SU-DHL-6 (cell line): ENCODE data around the gene PKNOX2.

Experiments
- H2AFZ ChIP-seq: fragments of 200-600 bp; sonication (generic); 2 replicates; pipeline ENCODE4 v1.6.1; 2014; ENCODE audit warnings: low read depth, mild to moderate bottlenecking, moderate library complexity, mixed read lengths, antibody characterized with exemption, low read length; ENCODE audit not compliant: severe bottlenecking
- H3F3A ChIP-seq: fragments of 200-600 bp; shearing (Covaris generic); 2 replicates; pipeline ENCODE4 v1.6.0; 2016; ENCODE audit warnings: antibody characterized with exemption, mild to moderate bottlenecking; ENCODE audit not compliant: insufficient read depth
- H3K27ac ChIP-seq: fragments of 200-600 bp; sonication (generic); 2 replicates; pipeline ENCODE4 v1.5.1; 2016; ENCODE audit warnings: low read depth, mild to moderate bottlenecking, low read length, moderate library complexity, mixed read lengths
- H3K27me3 ChIP-seq: fragments of 200-600 bp; sonication (generic), shearing (Covaris generic); 2 replicates; pipeline ENCODE4 v1.6.0; 2014; ENCODE audit warnings: mild to moderate bottlenecking, low read length
- H3K36me3 ChIP-seq: fragments of 200-600 bp; sonication (generic); 2 replicates; pipeline ENCODE4 v1.6.1; 2014; ENCODE audit warnings: mild to moderate bottlenecking, low read length, mixed read lengths
- H3K4me2 ChIP-seq: fragments of 300-600, 200-600 bp; shearing (Covaris generic), sonication (generic); 2 replicates; pipeline ENCODE4 v1.6.0; 2014; ENCODE audit warnings: low read length, low read depth, mild to moderate bottlenecking; ENCODE audit not compliant: poor library complexity, severe bottlenecking
- H3K4me3 ChIP-seq: fragments of 200-600 bp; sonication (generic); 2 replicates; pipeline ENCODE4 v1.5.1; 2014; ENCODE audit warnings: antibody characterized with exemption, low read length, mild to moderate bottlenecking, mixed read lengths; ENCODE audit not compliant: insufficient read depth, poor library complexity, severe bottlenecking
- H3K79me2 ChIP-seq: fragments of 200-600 bp; sonication (generic); 2 replicates; pipeline ENCODE4 v1.6.1; 2014; ENCODE audit warnings: mild to moderate bottlenecking, low read length, moderate library complexity; ENCODE audit not compliant: insufficient read depth
- H3K9ac ChIP-seq: fragments of 200-600 bp; sonication (generic); 2 replicates; pipeline ENCODE4 v1.7.0; 2014; ENCODE audit warnings: mild to moderate bottlenecking, low read length
- H3K9me2 ChIP-seq: fragments of 200-600 bp; sonication (generic); replicated peaks from 2 replicates; pipeline ENCODE4 v1.6.1; 2014; ENCODE audit warnings: low read length; ENCODE audit not compliant: insufficient read depth
- H3K9me3 ChIP-seq: fragments of 200-600 bp; sonication (generic); 2 replicates; pipeline ENCODE4 v1.6.1; 2014; ENCODE audit warnings: low read length, mixed read lengths; ENCODE audit not compliant: insufficient read depth
- H4K20me1 ChIP-seq: fragments of 200-600 bp; sonication (generic); 2 replicates; pipeline ENCODE4 v1.6.1; 2014; ENCODE audit warnings: low read depth, mild to moderate bottlenecking, antibody characterized with exemption, low read length, moderate library complexity, mixed read lengths
- CTCF ChIP-seq: fragments of 200-600 bp; sonication (generic); IDR thresholded peaks from one replicate; pipeline ENCODE4 v1.5.1; 2017; ENCODE audit warnings: antibody characterized with exemption, mild to moderate bottlenecking, low read length, moderate library complexity; ENCODE audit not compliant: insufficient read depth, poor library complexity, severe bottlenecking
- EZH2phosphoT487 ChIP-seq: fragments of 200-600 bp; sonication (generic), shearing (Covaris generic); conservative IDR thresholded peaks from 2 replicates; pipeline ENCODE4 v1.6.1; 2018; ENCODE audit warnings: mild to moderate bottlenecking, antibody characterized with exemption, low read length, moderate library complexity, mixed read lengths

Gene PKNOX2

GRCh38 chr11:125193841-125194240 is 29.3 kb downstream of the PKNOX2 start:
- Histone ChIP-seq H3K4me2 (no peak overlapping the region), H3K27me3 (no peaks in the 10 kb centered on the region; the same call in 1 of the 2 replicates), H3K36me3 (no peaks in the 10 kb centered on the region), H3K9me3 (no peaks in the 10 kb centered on the region), H3K9me2 (no peaks in the 10 kb centered on the region), H3K9ac (no peak overlapping the region), H2AFZ (no peak overlapping the region), H3K79me2 (no peaks in the 10 kb centered on the region), H4K20me1 (no peaks in the 10 kb centered on the region), H3K4me3 (no peak overlapping the region), H3F3A (no peaks in the 10 kb centered on the region), H3K27ac (no peak overlapping the region)
- TF ChIP-seq EZH2phosphoT487 (no peak), CTCF (no peak)

DNA sequence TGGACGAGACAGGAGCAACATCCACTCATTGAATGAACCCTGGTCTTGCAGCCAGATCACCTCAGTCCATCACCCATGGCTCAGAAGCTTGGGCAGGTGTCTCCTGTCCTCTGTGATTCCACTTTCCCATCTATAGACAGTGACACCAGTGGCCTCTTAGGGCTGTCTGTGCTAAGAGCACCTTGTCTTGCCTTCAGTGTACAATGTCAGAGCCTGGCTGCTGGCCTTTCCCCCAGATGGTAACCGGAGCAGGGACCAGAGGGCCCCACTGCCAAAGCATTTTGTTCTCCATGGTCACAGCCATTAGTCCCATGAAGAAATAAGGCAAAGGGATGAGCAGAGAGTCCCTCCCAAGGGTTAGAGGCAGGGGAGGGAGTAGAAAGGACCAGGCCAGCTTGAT is 35.4 kb downstream of the PKNOX2 start:
- TF ChIP-seq CTCF, result no peak
- TF ChIP-seq EZH2phosphoT487, result no peak

DNA sequence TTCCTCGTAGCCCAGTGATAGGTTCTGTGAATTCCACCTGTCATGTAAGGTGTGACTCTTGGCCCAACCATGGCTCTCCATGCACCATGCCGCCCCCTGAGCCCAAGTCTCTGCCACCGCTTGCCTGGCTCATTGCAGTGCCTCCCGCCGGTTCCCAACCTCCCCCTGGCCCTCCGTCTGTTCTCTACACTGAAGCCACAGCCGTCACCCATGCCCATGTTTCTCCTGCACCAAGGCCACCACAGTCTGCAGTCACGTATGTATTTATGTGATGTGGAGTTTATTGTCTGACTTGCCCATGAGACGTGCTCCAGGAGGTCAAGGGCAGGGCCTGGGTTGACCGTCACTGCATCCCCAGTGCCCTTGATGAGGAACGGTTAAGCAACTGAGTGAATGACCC is 35.9 kb downstream of the PKNOX2 start:
- Histone ChIP-seq H3F3A (no peaks in the 10 kb centered on the region), H3K4me3 (no peak overlapping the region), H4K20me1 (no peaks in the 10 kb centered on the region), H3K27ac (no peak overlapping the region), H3K4me2 (no peak overlapping the region), H3K79me2 (no peaks in the 10 kb centered on the region), H3K9ac (no peak overlapping the region), H3K9me3 (no peaks in the 10 kb centered on the region), H3K9me2 (no peaks in the 10 kb centered on the region), H2AFZ (no peak overlapping the region), H3K36me3 (no peaks in the 10 kb centered on the region), H3K27me3 (no peaks in the 10 kb centered on the region)
- TF ChIP-seq CTCF (no peak), EZH2phosphoT487 (no peak)

More for the DNA sequence above, 35.4 kb downstream of the PKNOX2 start:
- Histone ChIP-seq H3K27ac (no peak overlapping the region), H3K27me3 (no peaks in the 10 kb centered on the region), H3K4me2 (no peak overlapping the region), H3K4me3 (no peak overlapping the region), H3K36me3 (no peaks in the 10 kb centered on the region), H3K9ac (no peak overlapping the region), H3K79me2 (no peaks in the 10 kb centered on the region), H3F3A (no peaks in the 10 kb centered on the region), H3K9me3 (no peaks in the 10 kb centered on the region), H2AFZ (no peak overlapping the region), H3K9me2 (no peaks in the 10 kb centered on the region), H4K20me1 (no peaks in the 10 kb centered on the region)
